Coronary artery (tissue), 2 donors: ENCODE results near the gene COX6B1.

Experiments used
- DNase-seq: peaks from one replicate; pipeline ENCODE4 v3.0.0-alpha.2; 2017; ENCODE audit warnings: low spot score
- H3K27ac ChIP-seq, 2 donors: fragments of 200-600 bp; sonication (generic); one replicate each; pipeline ENCODE4 v1.5.1; 2016 to 2019
- H3K4me3 ChIP-seq: fragments of 200-600 bp; sonication (generic); 2 replicates; pipeline ENCODE4 v1.5.1; 2016; ENCODE audit warnings: mild to moderate bottlenecking, moderate library complexity
- TF ChIP-seq, protein P1 (sequence below): fragments of 200-600 bp; sonication (generic); IDR thresholded peaks from one replicate; pipeline ENCODE4 v1.5.1; 2019; ENCODE audit warnings: antibody characterized with exemption

The COX6B1 gene

DNA sequence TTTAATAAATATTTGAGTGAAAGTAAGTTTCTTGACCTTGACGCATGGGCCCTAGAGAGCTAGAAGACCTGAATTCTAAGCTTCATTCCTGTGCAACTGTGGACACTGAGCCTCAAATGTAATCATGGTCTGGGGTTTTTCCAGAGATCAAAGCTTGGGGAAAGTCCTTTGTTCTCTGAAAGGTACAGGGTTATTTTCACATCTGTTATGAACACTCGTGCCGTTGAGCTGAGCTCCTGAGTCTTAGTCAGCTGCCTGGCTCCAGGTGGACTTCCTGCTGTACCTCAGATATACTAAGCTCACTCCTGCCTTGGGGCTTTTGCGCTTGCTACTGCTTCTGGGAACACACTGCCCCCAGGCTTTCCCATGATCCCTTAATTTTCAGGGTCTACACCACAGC is 48.7 kb downstream of the COX6B1 start:
- no peak for DNase-seq

GRCh38 chr19:35702223-35703012 is 54.3 kb downstream of the COX6B1 start:
- DNase-seq = peak; percentile 95
- TF ChIP-seq, protein P1, sequence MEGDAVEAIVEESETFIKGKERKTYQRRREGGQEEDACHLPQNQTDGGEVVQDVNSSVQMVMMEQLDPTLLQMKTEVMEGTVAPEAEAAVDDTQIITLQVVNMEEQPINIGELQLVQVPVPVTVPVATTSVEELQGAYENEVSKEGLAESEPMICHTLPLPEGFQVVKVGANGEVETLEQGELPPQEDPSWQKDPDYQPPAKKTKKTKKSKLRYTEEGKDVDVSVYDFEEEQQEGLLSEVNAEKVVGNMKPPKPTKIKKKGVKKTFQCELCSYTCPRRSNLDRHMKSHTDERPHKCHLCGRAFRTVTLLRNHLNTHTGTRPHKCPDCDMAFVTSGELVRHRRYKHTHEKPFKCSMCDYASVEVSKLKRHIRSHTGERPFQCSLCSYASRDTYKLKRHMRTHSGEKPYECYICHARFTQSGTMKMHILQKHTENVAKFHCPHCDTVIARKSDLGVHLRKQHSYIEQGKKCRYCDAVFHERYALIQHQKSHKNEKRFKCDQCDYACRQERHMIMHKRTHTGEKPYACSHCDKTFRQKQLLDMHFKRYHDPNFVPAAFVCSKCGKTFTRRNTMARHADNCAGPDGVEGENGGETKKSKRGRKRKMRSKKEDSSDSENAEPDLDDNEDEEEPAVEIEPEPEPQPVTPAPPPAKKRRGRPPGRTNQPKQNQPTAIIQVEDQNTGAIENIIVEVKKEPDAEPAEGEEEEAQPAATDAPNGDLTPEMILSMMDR = no peak
- Histone ChIP-seq H3K4me3 (peak overlapping the region; percentile 72), H3K27ac (peak overlapping the region in 1 of 2 donors; percentile 12)

More for the DNA sequence above, 48.7 kb downstream of the COX6B1 start:
- no peak overlapping the region for H3K27ac ChIP-seq
- TF ChIP-seq, protein P1 = no peak
- no peak overlapping the region for H3K4me3 ChIP-seq

GRCh38 chr19:35703343-35703742 is 55.2 kb downstream of the COX6B1 start:
- TF ChIP-seq, protein P1 = no peak
- no peak for DNase-seq
- H3K4me3 ChIP-seq = no peak overlapping the region
- H3K27ac ChIP-seq = no peak overlapping the region

DNA sequence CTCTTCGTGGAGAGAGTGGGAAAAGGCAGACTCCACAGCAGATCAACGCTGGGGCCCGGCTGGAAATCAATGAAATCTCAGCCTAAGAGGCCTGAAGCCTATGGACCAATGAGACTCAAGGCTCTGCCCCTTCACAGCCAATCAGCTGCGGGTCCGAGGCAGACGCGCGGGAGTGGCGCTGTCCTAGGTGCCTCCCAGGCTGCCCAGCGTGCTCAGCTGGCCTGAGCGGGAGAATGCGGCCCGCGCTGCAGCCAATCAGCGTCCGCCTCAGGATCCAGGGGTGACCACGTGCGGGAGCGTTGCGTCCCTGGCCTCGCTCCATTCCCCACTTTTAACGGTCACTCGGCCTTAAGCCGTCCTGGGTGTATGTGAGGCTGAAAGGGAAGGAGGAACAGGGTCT is 56.1 kb downstream of the COX6B1 start, which contains the start of gene ZBTB32:
Gene ZBTB32, plus strand, starts transcription at position 341 of the 400 bp plus-strand sequence. CDS start 10,069 bp downstream, outside the sequence.
- TF ChIP-seq, protein P1 = no peak
- no peak for DNase-seq
- Histone ChIP-seq H3K4me3 (no peak within 1 kb of the TSS), H3K27ac (no peak within 1 kb of the TSS)
